Aorta (tissue), 5 donors: Measurements from ENCODE around the gene ZNF155. TPM values are rescaled to one million over a fixed set of nuclear protein-coding genes. Genes with fewer than 3 reads are reported as not detected.
"Not testable (repeated sequence)": the region's sequence is repeated elsewhere in the genome, so short reads cannot be mapped to it uniquely, and the experiment has no call there.

Experiments
- ATAC-seq: fragments of 200-7000 bp; cut with Tn5 transposase; one replicate; pipeline ENCODE4 v1.9.1; 2022; ENCODE audit warnings: moderate library complexity; ENCODE audit not compliant: low FRiP score
- DNase-seq, 2 donors: peaks; one replicate each; pipeline ENCODE4 v3.0.0-alpha.2; 2020
- H3K27ac ChIP-seq, 2 donors: one replicate each; pipeline ENCODE4 v1.5.1; 2013; ENCODE audit warnings: low read length in 2 of 2, mild to moderate bottlenecking in 2 of 2, moderate library complexity in 2 of 2, control low read depth in 1 of 2, inconsistent platforms in 1 of 2, low read depth in 1 of 2
- H3K27me3 ChIP-seq, 2 donors: one replicate each; pipeline ENCODE4 v1.6.1; 2013; ENCODE audit warnings: control low read depth in 1 of 2, low read length in 1 of 2, mild to moderate bottlenecking in 1 of 2, moderate library complexity in 1 of 2; ENCODE audit not compliant: insufficient read depth in 2 of 2, control insufficient read depth in 1 of 2
- H3K36me3 ChIP-seq, 2 donors: one replicate each; pipeline ENCODE4 v1.6.1; 2013; ENCODE audit warnings: control low read depth in 1 of 2, low read length in 1 of 2, mild to moderate bottlenecking in 1 of 2; ENCODE audit not compliant: insufficient read depth in 2 of 2, control insufficient read depth in 1 of 2
- H3K4me1 ChIP-seq, 2 donors: one replicate each; pipeline ENCODE4 v1.6.1; 2013; ENCODE audit warnings: low read length in 2 of 2, control low read depth in 1 of 2, mild to moderate bottlenecking in 1 of 2, moderate library complexity in 1 of 2; ENCODE audit not compliant: insufficient read depth in 2 of 2, control insufficient read depth in 1 of 2
- H3K4me3 ChIP-seq, 2 donors: one replicate each; pipeline ENCODE4 v1.5.1; 2013; ENCODE audit warnings: low read length in 2 of 2, control low read depth in 1 of 2, mild to moderate bottlenecking in 1 of 2
- H3K9me3 ChIP-seq: one replicate; pipeline ENCODE4 v1.6.1; 2013; ENCODE audit warnings: mild to moderate bottlenecking, low read length; ENCODE audit not compliant: control insufficient read depth
- WGBS, 2 donors: extraction: QIAGEN DNeasy Blood & Tissue Kit; methylation state at CpG; one replicate each; pipeline ENCODE4 v1.1.7; 2013; 5-methylcytosine and 5-hydroxymethylcytosine counted together
- intact Hi-C, 2 donors: fragments of 100-400 bp; cut with DNase I; formaldehyde crosslinking; loops; one replicate each; pipeline versions ENCODE4 v1.14.2 to v1.15.0; 2022
- long read RNA-seq, 2 donors: library from polyadenylated mRNA; unstranded; transcript quantifications; one replicate each; pipeline ENCODE4 v2.0.0, GENCODE V29; 2020 to 2021
- polyA plus RNA-seq, 2 donors: library from polyadenylated mRNA; stranded (reverse); fragments of 200-250 nt; gene quantifications; one replicate each; pipeline ENCODE4 v1.2.3, GENCODE V29; 2013
- total RNA-seq, 2 donors: library from RNA; stranded (reverse); fragmentation: NEBNext Ultra II Directional; extraction: Animal tissue kit (Norgen Biotek cat#: 25700); gene quantifications; one replicate each; pipeline ENCODE4 v1.2.1, GENCODE V29; 2021
- donor health status: healthy with polysubstance abuse.
- donor health status: Bipolar disorder and iron deficiency.
- donor health status: DM: no; HTN: no; CAD: no.
- donor health status: DM: no; HTN: no; CAD: no.
- donor health status: DM: yes; HTN: yes; CAD: no.

Gene ZNF155
- total RNA-seq (10 to 100 TPM in 1 of 2 donors, 1 to 10 TPM in 1; 7.1 to 10.8 TPM), polyA plus RNA-seq (1 to 10 TPM; 6.0 to 9.0 TPM)
- long read RNA-seq, donor 1, partial matches to known transcripts: 1 of 8 reads
- long read RNA-seq, donor 1, other reads (novel, unspliced or antisense): 6 of 8 reads
- long read RNA-seq, donor 2, partial matches to known transcripts: 0 of 3 reads
- long read RNA-seq, donor 2, other reads (novel, unspliced or antisense): 3 of 3 reads

DNA sequence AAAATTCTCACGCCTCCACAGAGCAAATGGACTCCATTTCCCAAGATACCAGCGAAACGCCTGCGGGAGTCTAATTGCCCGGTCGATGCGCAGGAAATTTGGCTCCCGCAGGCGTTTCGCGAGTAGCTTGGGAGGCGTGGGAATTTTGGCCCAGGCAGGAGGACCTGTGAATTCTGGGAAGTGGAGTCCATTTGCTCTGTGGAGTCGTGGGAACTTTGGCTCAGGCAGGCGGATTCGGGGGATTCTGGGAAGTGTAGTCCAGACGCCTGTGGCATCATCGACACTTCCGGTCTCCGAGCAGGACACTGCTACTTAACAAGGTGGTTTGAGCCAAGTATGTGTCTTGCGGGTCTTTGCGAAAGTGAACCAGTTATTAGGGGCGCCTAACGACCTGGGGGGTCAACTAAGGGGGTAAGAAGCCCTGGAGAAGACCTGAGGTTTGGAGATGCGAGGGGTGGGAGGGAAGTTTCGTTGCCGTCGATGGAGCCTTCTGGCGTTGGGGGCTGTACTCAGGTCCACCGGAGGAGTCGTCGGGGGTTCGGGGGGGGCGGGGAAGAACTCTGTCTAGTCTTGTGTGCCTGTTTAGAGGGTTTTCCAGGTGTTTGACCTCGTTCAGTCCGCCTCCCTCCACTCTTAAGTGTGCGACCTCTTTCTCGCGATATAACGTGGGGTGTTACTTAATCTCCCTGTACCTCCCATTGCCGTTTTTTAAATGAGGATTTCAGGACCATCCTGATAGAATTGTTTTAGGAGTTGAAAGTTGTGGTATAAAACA, at the start of gene ZNF155:
Gene ZNF155, plus strand, starts transcription at position 277 of the 775 bp plus-strand sequence. CDS start 4,356 bp downstream, outside the sequence.
- intact Hi-C loops: no loop called here
- Histone ChIP-seq H3K27ac (peak within 1 kb of the TSS in 1 of 2 donors; percentile 73), H3K9me3 (peaks cover 3% of the 10 kb centered on the region), H3K27me3 (no peaks in the 10 kb centered on the region), H3K4me3 (peak within 1 kb of the TSS; percentile 59 to 97), H3K36me3 (peaks cover 2% of the 10 kb centered on the region in 2 donors), H3K4me1 (no peaks in the 10 kb centered on the region)
- ATAC-seq (peak; percentile 98), DNase-seq (peak; percentile 93 to 94)
- 1% methylated on average over 40 of the region's 40 CpGs for WGBS, 2 donors

DNA sequence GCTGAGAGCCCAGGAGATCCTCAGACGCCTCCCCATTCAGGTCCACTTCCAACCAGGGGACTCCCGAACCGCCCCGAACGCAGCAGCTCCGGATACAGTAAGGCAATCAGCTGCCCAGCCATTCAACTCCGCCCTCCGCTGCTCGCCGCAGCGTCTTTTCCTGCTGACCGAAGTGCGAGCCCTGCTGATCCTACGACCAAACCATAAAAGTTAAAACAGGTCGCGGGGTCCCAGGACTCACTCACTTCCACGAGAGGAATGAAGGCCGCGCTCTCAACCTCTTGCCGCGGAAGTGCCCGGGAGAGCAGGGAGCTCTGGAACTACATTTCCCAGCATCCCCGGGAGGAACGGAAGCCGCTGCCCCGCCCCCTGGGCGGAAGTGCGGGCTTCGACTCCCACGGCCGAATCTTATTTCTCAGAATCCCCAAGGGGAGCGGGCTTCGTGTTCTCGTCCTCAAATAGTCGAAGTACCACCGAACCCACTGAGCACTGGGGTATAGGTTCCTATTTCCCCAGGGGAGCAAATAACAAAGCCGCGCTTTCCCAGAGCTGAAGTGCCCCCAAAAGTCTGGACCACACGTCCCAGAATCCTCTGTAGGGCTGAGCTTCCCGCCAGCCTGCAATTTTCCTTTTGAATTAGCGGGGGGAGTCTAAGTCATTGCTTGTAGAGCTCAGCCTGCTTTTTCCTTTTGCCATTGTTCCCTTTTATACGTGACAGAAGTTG, 48.8 kb upstream of the ZNF155 start, which contains the start of gene ZNF45:
Gene ZNF45, minus strand, starts transcription at position 298 of the 724 bp plus-strand sequence. CDS start 13,097 bp downstream, outside the sequence.
- DNase-seq (peak; percentile 93 to 94), ATAC-seq (peak; percentile 97)
- H3K27me3 ChIP-seq: no peaks in the 10 kb centered on the region
- H3K9me3 ChIP-seq: no peaks in the 10 kb centered on the region
- H3K27ac ChIP-seq: peak within 1 kb of the TSS in 1 of 2 donors; percentile 82
- peak within 1 kb of the TSS; percentile 73 to 95 for H3K4me3 ChIP-seq
- intact Hi-C loops: loop anchor here in 1 of 2 donors (1.0 kb wide), 1 partner anchor 16 kb away; the partner anchor contains the start of gene ZNF221
- no peaks in the 10 kb centered on the region for H3K4me1 ChIP-seq
- WGBS, 2 donors: 0% methylated on average over 42 of the region's 42 CpGs
- H3K36me3 ChIP-seq: peaks cover 1 to 4% of the 10 kb centered on the region in 2 donors

DNA sequence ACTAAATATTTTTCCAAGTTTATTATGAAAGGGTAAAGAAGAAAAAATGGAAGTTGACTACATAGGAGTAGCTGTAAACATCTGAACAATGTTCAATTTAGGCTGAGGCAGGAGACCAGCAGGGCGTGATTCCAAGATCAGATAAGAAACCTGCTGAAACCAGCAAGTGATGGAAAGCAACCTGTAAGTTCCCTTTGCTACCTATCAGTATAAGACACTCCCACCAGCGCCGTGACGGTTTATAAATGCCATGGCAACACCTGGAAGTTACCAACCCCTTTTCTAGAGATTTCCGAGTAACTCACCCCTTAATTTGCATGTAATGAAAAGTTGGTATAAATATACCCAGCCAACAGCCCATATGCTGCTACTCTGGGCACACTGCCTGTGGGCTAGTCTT, 47.8 kb upstream of the ZNF155 start:
- Histone ChIP-seq H3K9me3 (no peaks in the 10 kb centered on the region), H3K36me3 (peaks cover 0 to 1% of the 10 kb centered on the region in 2 donors), H3K27me3 (no peaks in the 10 kb centered on the region), H3K27ac (no peak overlapping the region), H3K4me3 (no peak overlapping the region), H3K4me1 (no peaks in the 10 kb centered on the region)
- DNase-seq (no peak), ATAC-seq (no peak)
- 72 to 81% methylated on average over 5 of the region's 5 CpGs for WGBS, 2 donors
- intact Hi-C loops: no loop called here

DNA sequence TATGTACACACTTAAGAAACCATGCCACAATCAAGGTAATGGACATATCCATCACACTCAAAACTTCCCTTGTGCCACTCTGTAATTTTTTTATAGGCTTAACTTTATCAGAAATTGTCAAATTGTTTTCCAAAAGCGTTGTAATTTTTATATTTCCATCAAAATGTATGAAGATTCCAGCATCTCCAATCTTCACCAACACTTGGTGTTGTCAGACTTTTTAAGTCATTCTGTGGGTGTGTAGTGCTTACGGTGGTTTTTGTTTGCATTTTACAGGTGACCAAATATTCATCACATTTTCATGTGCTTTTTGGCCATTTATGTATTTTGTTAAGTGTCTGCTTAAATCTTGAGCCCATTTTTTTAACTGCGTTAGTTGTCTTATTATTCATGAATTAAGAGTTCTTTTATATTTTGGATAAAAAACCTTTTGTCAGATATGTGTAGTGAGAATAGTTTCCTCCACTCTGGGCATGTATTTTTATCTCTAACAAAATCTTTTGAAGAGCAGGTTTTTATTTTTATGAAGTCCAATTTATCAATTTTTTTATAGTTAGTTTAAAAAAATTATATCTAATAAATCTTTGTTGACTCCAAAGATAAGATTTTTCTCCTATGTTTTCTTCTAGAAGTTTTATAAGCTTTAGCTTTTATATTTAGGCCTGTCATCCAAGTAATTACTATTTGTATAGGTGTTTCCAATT, 44.3 kb upstream of the ZNF155 start:
- WGBS, 2 donors: 42 to 64% methylated on average over 3 of the region's 3 CpGs
- no peaks in the 10 kb centered on the region for H3K27me3 ChIP-seq
- no peak overlapping the region for H3K4me3 ChIP-seq
- no peaks in the 10 kb centered on the region for H3K9me3 ChIP-seq
- intact Hi-C loops: no loop called here
- H3K36me3 ChIP-seq: no peaks in the 10 kb centered on the region
- no peak overlapping the region for H3K27ac ChIP-seq
- no peak for ATAC-seq
- no peaks in the 10 kb centered on the region for H3K4me1 ChIP-seq
- DNase-seq: no peak

DNA sequence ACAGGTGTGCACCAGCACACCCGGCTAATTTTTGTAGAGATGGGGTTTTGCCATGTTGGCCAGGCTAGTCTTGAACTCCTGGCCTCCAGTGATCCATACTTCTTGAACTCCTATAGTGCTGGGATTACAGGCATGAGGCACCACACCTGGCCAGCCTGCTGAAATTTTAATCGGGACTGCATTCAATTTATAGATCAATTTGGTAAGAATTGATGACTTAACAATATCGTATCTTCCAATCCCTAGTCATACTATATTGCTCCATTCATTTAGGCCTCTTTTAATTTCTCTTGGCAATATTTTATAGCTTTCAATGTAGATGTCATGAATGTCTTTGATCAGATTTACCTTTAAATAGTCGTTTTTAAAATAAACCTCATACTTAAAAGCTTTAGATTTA, 43.3 kb upstream of the ZNF155 start:
- H3K9me3 ChIP-seq: no peaks in the 10 kb centered on the region
- H3K27me3 ChIP-seq: no peaks in the 10 kb centered on the region
- no peak overlapping the region for H3K4me3 ChIP-seq
- DNase-seq (no peak), ATAC-seq (no peak)
- H3K36me3 ChIP-seq: no peaks in the 10 kb centered on the region
- WGBS, 2 donors: 75 to 78% methylated on average over 4 of the region's 4 CpGs
- H3K4me1 ChIP-seq: no peaks in the 10 kb centered on the region
- intact Hi-C loops: no loop called here
- no peak overlapping the region for H3K27ac ChIP-seq

DNA sequence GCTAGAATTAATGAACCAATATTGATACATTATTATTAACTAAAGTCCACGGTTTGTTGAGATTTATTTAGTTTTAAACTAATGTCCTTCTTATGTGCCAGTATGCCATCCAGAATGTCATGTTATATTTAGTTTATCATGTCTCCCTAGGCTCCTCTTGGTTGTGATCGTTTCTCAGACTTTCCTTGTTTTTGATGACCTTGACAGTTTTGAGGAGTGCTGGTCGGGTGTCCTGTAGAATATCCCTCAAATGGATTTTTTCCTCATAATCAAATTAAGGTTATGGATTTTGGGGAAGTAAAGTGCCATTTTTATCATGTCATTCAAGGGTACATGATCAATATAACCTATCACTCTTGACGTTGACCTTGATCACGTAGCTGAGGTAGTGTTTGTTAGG, 42.8 kb upstream of the ZNF155 start:
- Histone ChIP-seq H3K36me3 (no peaks in the 10 kb centered on the region), H3K9me3 (no peaks in the 10 kb centered on the region), H3K27ac (no peak overlapping the region), H3K4me1 (no peaks in the 10 kb centered on the region), H3K4me3 (no peak overlapping the region), H3K27me3 (no peaks in the 10 kb centered on the region)
- 54 to 62% methylated on average over 5 of the region's 5 CpGs for WGBS, 2 donors
- DNase-seq (no peak), ATAC-seq (no peak)
- intact Hi-C loops: no loop called here

DNA sequence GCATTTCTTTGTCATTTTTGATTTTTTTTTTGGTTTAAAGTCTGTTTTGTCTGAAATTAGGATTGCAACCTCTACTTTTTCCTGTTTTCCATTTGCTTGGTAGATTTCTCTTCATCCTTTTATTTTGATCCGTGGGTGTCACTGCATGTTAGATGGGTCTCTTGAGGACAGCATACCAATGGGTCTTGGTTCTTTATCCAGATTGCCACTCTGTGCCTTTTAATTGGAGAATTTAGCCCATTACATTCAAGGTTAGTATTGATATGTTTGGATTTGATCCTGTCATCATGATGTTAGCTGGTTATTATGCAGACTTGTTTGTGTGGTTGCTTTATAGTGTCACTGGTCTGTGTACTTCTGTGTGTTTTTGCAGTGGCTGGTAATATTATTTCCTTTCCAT, 36.6 kb upstream of the ZNF155 start:
- ATAC-seq, H3K36me3 ChIP-seq, DNase-seq, H3K9me3 ChIP-seq, H3K27ac ChIP-seq, H3K4me3 ChIP-seq, H3K4me1 ChIP-seq, H3K27me3 ChIP-seq, intact Hi-C loops: not testable (repeated sequence)
- WGBS, 2 donors: 0% methylated on average over 1 of the region's 1 CpG

DNA sequence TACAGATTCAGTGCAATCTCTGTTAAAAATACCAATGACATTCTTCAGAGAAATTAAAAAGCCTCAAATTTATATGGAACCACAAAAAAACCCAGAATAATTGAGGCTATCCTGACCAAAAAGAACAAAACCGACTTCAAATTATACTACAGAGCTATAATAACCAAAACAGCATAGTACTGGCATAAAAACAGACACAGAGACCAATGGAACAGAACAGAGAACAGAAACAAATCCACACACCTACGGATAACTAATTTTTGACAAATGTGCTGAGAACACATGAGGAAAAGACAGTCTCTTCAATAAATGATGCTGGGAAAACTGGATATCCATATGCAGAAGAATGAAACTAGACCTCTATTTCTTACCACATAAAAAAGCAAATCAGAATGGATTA, 34.2 kb upstream of the ZNF155 start:
- H3K27me3 ChIP-seq, H3K9me3 ChIP-seq, H3K27ac ChIP-seq, H3K36me3 ChIP-seq, H3K4me1 ChIP-seq, ATAC-seq, DNase-seq, H3K4me3 ChIP-seq: not testable (repeated sequence)
- intact Hi-C loops: loop anchor here in 1 of 2 donors (10.0 kb wide), 1 partner anchor 125 kb away; the partner anchor contains the start of gene ZNF283
- 86 to 91% methylated on average over 2 of the region's 2 CpGs for WGBS, 2 donors
